ENCODE results near the gene RAX2.

GRCh38 chr19:3817761-3818160 is 45.7 kb upstream of the RAX2 start:
- no peak for TF ChIP-seq POLR2A (IDR thresholded peaks at IDR 0.05; ENCODE audit: low read depth, low read length)
- no peak for TF ChIP-seq CTCF (IDR thresholded peaks at IDR 0.05; ENCODE audit: extremely low read depth in 1 of 2, insufficient read depth in 1 of 2, low read depth in 1 of 2, low read length in 2 of 2)
